Measurements from ENCODE around the gene PEX11B.
A peak's percentile ranks its signal among the peaks of the same experiment; 100 is the strongest.
"Not testable (repeated sequence)": the region's sequence is repeated elsewhere in the genome, so short reads cannot be mapped to it uniquely, and the experiment has no call there.

PEX11B gene

GRCh38 chr1:145953861-145954260 lies 35.3 kb upstream of the PEX11B start:
- no peak for DNase-seq (ENCODE audit: insufficient read length, low spot score)
- no peak for FAIRE-seq

DNA sequence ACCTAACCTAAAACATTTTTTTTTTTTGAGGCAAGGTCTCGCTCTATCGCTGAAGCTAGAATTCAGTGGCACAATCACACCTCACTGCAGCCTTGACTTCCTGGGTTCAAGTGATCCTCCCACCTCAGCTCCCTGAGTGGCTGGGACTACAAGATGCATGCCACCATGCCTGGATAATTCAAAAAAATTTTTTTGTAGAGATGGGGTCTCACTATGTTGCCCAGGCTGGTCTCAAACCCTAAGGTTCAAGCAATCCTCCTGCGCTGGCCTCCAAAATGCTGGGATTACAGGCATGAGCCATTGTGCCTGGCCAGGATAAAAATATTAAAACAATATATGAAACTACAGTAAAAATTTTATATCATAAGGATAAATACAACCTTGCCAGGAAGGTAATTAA lies 34.4 kb upstream of the PEX11B start:
- DNase-seq (ENCODE audit: insufficient read length, low spot score) (no peak), FAIRE-seq (no peak)

- FAIRE-seq (no peak), DNase-seq (ENCODE audit: insufficient read length, low spot score) (no peak)
These were observed 33.0 kb upstream of the PEX11B start for GRCh38 chr1:145951526-145951925.

GRCh38 chr1:145949219-145949618 lies 30.7 kb upstream of the PEX11B start:
- DNase-seq (ENCODE audit: insufficient read length, low spot score) (no peak), FAIRE-seq (no peak)

GRCh38 chr1:145947551-145947950 lies 29.0 kb upstream of the PEX11B start:
- no peak for DNase-seq (ENCODE audit: insufficient read length, low spot score)
- FAIRE-seq, result no peak

GRCh38 chr1:145946477-145946986 lies 28.0 kb upstream of the PEX11B start:
- FAIRE-seq (no peak), DNase-seq (ENCODE audit: insufficient read length, low spot score) (no peak)

DNA sequence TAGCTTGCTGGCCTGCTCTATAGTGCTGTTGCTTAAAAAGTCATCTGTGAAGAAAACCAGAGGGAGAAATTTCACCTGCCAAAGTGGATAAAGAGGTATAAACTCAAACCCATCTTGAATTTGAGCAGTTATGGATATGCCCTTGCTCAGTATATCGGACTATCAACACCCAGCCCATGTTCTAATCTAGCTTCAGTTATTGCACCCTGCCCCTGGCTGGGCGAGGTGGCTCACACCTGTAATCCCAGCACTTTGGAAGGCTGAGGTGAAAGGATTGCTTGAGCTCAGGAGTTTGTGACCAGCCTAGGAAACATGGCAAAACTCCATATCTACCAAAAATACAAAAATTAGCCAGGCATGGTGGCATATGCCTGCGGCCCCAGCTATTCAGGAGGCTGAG lies 26.0 kb upstream of the PEX11B start:
- no peak for FAIRE-seq

DNA sequence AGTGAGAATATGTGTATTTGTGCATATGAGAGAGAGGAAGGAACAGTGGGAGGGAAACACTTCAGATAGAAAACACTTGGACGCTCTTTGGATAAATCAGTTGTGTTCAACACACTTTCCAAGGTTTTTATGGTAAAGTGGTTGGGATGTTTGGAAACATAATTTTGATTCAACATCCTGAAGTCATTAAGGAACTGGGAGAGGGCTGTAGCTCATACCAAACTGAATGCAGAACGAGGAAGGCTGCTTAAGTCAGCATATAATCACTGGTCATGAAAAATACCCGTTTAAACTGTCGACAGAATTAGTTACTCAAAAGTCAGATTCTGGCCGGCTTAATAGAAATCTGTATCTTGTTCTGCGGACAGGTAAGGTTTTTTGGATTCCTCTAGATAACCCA lies 24.4 kb upstream of the PEX11B start:
- FAIRE-seq, result no peak
- DNase-seq (ENCODE audit: insufficient read length, low spot score), result no peak

More for the DNA sequence above, 26.0 kb upstream of the PEX11B start:
- DNase-seq (ENCODE audit: insufficient read length, low spot score), result no peak

DNA sequence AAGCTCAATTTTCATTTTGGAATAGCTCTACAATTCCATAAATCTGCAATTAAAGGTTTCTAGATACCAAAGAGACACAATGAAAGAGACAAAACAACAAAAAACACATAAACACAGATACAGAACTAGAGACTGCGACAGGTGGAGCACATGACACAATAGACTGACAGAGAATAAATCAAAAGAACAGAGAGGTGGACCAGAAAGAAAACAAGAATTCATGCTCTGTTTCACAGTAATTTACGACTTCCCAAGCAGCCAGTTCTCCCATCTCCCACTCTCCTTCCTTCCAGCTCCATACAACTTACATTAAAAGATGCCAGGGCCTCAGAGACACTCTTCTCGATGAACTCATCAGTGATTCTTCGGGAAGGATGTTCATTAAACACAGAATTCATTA lies 23.9 kb upstream of the PEX11B start:
- no peak for FAIRE-seq
- DNase-seq (ENCODE audit: insufficient read length, low spot score), result no peak

DNA sequence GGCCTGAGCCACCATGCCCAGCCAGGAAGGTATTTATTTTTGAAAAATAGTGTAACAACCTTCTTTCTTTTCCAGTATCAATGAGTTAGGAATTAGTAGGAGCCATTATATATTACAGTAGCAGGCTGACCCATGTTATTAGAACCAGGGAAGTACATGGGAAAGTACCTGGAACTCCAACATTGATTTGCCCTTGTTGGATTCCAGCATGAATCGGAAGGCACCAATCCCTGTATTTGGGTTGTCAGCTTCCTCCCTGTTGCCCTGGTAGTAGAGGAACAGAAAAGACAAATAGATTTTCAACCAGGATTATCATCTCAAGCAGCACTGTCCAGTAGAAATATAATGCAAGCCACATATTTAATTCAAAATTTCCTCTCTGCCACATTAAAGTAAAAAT lies 18.9 kb upstream of the PEX11B start:
- FAIRE-seq, result no peak
- no peak for DNase-seq (ENCODE audit: insufficient read length, low spot score)

- DNase-seq (ENCODE audit: insufficient read length, low spot score), result no peak
- FAIRE-seq, result no peak
These were observed 17.7 kb upstream of the PEX11B start for GRCh38 chr1:145936247-145936646.

DNA sequence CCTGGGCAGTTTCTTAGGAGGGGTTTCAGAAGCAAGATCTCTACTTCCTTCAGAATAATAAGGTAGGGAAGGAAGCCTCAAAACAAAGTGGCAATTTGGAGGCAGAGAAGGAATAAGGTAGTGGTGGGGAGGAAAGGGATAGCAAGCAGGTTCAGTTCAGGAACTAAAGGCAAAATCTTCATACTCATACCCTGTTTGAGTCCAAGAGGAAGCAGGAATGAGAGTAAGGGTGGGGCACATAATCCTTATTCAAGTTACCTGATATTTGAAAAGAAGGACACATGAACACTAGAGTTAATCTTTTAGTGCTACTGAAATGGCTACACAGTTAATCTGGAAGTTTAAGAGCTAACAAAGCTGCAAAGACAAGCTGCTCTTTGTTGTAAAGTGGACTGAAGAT lies 17.2 kb upstream of the PEX11B start:
- no peak for FAIRE-seq

DNA sequence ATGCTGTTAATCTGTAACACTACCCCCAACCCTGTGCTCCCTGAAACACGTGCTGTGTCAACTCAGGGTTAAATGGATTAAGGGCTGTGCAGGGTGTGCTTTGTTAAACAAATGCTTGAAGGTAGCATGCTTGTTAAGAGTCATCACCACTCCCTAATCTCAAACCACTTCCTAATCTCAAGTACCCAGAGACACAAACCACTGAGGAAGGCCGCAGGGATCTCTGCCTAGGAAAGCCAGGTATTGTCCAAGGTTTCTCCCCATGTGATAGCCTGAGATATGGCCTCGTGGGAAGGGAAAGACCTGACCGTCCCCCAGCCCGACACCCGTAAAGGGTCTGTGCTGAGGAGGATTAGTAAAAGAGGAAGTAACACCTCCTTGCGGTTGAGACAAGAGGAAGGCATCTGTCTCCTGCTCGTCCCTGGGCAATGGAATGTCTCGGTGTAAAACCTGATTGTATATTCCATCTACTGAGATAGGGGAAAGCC lies 14.0 kb upstream of the PEX11B start:
- DNase-seq (ENCODE audit: insufficient read length, low spot score), result not testable (repeated sequence)
- peak; percentile 37 for FAIRE-seq

More for the DNA sequence above, 17.2 kb upstream of the PEX11B start:
- no peak for DNase-seq (ENCODE audit: insufficient read length, low spot score)

DNA sequence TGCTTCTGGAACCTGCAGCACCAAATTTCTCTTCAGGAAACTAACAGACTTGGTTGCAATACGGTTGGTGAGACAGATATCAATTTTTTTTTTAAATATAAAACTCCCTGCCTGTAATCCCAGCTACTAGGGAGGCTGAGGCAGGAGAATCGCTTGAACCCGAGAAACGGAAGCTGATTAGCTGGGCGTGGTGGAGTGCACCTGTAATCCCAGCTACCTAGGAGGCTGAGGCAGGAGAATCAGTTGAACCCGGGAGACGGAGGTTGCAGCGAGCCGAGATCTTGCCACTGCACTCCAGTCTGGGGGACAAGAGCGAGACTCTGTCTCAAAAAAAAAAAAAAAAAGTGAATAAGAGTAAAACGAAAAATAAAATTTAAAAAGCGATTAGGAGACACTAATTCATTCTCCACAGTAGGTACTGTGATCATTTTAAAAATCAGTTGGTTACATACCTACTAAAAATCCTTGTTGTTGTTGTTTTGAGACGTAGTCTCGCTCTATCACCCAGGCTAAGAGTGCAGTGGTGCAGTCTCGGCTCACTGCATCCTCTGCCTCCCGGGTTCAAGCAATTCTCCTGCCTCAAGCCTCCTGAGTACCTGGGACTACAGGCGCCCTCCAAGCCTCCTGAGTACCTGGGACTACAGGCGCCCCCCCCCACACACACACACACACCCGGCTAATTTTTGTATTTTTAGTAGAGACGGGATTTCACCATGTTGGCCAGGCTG lies 9.6 kb upstream of the PEX11B start:
- DNase-seq (ENCODE audit: insufficient read length, low spot score) (no peak), FAIRE-seq (no peak)

GRCh38 chr1:145927063-145927886 lies 8.8 kb upstream of the PEX11B start, which contains the start of gene RBM8A:
TSS of gene RBM8A (minus strand) at chr1:145927484. CDS start at chr1:145927426, 58 bp downstream.
- DNase-seq (ENCODE audit: insufficient read length, low spot score) (peak; percentile 69), FAIRE-seq (peak; percentile 96)

GRCh38 chr1:145926686-145927062 lies 8.2 kb upstream of the PEX11B start:
- no peak for DNase-seq (ENCODE audit: insufficient read length, low spot score)
- no peak for FAIRE-seq

DNA sequence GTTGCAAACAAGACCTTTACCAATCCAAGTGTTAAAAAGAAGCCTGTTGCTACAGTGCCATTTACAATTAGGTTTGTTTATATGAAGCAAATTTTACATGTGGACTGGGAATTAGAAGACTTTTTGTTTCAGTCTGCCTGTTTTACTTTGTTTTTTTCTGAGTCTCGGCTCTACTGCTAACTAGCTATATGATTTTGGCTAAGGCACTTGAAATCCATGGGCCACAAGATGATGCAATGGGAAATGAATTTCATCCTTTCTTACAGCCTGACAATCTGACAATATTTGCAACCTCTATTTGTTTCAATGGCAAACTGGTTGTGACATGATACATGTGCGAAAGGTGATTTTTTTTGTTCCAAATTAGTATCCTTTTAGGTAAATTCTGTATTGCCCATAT lies 3.7 kb upstream of the PEX11B start:
- FAIRE-seq (no peak), DNase-seq (ENCODE audit: insufficient read length, low spot score) (no peak)

GRCh38 chr1:145920297-145920696 lies 1.8 kb upstream of the PEX11B start:
- FAIRE-seq; DNase-seq (ENCODE audit: insufficient read length, low spot score): not testable (repeated sequence)

- DNase-seq (ENCODE audit: insufficient read length, low spot score), result no peak
- FAIRE-seq, result peak; percentile 57
These were observed 749 bp upstream of the PEX11B start for GRCh38 chr1:145918992-145919939.

GRCh38 chr1:145917595-145917994 lies 922 bp downstream of the PEX11B start:
- DNase-seq (ENCODE audit: insufficient read length, low spot score), result no peak
- FAIRE-seq, result peak; percentile 8

All from GM19239 (cell line).